GM23248 (cell line): ENCODE measurements around the gene TEX53.

Experiments
- EZH2 ChIP-seq: fragments of 200-600 bp; sonication (generic); IDR thresholded peaks from 2 replicates; pipeline ENCODE4 v1.6.1; 2018; ENCODE audit warnings: antibody characterized with exemption, mild to moderate bottlenecking; ENCODE audit not compliant: insufficient read depth, poor library complexity, severe bottlenecking
- EZH2phosphoT487 ChIP-seq: fragments of 200-600 bp; sonication (generic); IDR thresholded peaks from 2 replicates; pipeline ENCODE4 v1.6.1; 2018; ENCODE audit warnings: antibody characterized with exemption, moderate library complexity, mild to moderate bottlenecking, low read depth; ENCODE audit not compliant: insufficient read depth

GRCh38 chr9:114688909-114689610 is 31.5 kb upstream of the TEX53 start:
- TF ChIP-seq EZH2phosphoT487 (no peak), EZH2 (no peak)
